ENCODE results near the gene LMO1.

Gene LMO1

GRCh38 chr11:8242499-8243280 is 21.0 kb downstream of the LMO1 start:
- DNase-seq (ENCODE audit: low read depth) = no peak

DNA sequence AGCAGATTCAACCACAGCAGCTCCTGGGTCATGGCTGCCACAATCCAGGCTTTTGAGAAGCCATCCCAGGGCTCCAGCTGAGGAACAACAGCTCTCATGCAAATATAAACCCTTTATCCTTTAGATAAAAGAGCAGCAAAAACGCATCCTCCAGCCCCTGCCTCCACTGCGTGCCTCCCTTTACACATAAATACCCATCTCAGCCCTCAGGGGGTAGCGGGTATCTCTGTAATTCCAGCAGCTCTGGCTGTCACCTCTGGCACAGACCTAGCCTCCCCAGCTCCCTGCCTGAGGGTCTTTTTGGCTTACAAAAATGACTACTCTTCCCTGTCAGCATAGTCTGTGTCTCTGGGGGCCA is 21.6 kb downstream of the LMO1 start:
- no peak for DNase-seq (ENCODE audit: low read depth)

GRCh38 chr11:8241373-8242117 is 22.1 kb downstream of the LMO1 start:
- DNase-seq (ENCODE audit: low read depth) = no peak

DNA sequence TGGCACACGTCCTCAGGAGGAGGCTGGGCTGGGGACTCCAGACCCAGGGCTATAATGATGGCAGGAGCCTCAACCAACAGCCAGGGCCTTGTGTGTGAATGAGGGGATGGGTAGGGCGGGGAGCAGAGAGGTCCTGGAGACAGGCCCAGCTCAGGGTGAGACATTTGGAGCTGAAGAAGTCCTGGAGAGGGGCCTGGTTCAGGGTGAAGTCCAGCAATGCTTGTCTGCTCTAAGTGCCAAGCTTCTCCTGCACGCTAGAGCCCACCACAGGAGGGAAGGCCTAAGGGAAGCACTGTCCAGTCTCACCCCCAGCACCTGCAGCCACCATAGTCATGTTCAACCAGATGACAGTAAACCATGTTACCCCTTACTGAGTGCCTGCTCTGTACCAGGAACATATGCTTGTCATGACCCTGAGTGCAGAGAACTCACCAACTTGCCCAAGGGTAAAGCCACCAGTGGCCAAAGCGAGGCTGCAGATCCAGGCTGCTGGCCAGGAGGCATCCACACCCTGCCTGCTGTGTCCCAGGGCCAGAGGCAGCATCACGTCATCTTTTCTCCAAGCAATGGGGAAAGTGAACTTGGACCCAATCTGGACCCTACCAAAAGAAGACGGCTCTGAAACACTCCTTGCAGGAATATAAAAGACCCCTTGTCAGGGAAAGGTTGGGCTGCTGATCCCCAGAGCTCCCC is 24.0 kb downstream of the LMO1 start:
- DNase-seq (ENCODE audit: low read depth) = no peak

DNA sequence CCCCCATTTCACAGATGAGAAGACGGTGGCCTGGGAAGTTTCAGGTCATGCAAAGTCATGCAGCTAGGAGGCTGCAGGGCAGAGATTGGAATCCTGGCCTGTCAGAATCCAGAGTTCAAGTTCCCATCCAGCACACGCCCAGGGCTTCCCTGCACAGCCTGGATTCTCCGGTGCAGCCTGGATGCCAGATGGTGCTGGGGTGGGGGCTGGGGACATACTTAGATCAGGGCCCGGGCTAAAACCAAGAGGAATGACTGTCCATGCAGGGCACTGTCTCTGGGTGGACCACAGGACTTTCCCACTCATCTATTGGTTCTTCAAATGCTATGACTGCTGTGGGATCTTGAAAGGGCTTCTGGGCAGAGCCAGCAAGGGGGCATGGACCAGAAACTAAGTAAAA is 24.6 kb downstream of the LMO1 start:
- DNase-seq (ENCODE audit: low read depth) = no peak

DNA sequence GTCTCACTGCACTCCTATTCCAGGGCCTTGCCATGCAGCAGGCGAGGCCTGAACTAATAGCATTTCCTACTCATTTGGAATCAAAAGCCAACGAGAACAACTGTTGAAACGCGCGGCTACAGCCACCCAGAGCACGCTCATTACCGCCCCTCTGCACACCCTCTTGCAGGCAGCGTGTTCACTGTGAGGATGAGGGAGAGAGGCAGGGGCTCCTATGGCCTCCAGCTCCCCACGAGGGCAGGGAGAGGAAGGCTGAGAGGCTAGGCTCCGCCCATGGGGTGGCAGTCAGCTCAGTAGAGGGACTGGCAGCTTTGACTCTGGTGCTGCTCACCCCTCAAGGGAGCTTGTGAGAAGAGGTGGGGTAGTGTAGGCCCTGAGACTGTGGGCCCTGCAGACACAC is 26.2 kb downstream of the LMO1 start:
- no peak for DNase-seq (ENCODE audit: low read depth)

- no peak for DNase-seq (ENCODE audit: low read depth)
Measured at GRCh38 chr11:8235925-8236324, 27.8 kb downstream of the LMO1 start.

DNA sequence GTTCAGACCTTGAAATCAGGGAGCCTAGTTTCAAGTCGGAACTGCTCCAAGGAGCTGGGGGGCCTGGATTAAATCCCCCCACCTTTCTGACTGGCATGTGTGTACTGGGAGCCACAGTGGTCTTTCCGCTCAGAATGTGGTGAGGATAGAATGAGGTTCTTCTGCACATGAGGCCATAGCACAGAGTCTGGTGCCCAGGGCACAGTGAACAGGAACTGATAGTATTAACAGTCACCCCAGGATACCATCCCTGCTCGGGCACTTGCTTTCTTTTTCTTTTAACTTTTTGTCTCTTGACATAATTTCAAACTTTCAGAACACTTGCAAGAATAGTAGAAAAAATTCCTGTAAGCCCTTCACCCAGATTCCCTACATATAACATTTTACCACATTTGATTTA is 28.8 kb downstream of the LMO1 start:
- DNase-seq (ENCODE audit: low read depth) = no peak

- DNase-seq (ENCODE audit: low read depth) = no peak
Measured at GRCh38 chr11:8234425-8234821, 29.3 kb downstream of the LMO1 start.

GRCh38 chr11:8233691-8234424 is 29.8 kb downstream of the LMO1 start:
- no peak for DNase-seq (ENCODE audit: low read depth)

GRCh38 chr11:8232849-8233606 is 30.6 kb downstream of the LMO1 start:
- no peak for DNase-seq (ENCODE audit: low read depth)

DNA sequence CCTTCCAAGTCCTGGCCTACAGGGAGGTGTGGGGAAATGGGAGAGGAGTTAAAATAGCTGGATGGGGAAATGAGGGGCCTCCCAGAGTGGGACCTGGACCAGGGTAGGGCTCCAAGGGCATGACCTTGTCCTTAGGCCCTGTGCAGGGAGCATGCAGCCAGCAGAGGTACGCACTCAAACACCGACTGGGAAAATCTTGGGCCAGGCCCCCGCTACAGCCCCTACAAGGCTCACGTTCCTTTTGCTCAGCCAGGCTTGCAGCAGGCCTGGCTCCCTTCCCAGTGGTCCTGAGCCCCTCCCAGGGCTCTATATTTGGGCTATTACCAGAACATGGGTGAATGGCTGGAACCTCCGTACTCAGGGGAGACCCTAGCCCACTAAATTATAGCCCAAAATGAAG is 31.3 kb downstream of the LMO1 start:
- no peak for DNase-seq (ENCODE audit: low read depth)

DNA sequence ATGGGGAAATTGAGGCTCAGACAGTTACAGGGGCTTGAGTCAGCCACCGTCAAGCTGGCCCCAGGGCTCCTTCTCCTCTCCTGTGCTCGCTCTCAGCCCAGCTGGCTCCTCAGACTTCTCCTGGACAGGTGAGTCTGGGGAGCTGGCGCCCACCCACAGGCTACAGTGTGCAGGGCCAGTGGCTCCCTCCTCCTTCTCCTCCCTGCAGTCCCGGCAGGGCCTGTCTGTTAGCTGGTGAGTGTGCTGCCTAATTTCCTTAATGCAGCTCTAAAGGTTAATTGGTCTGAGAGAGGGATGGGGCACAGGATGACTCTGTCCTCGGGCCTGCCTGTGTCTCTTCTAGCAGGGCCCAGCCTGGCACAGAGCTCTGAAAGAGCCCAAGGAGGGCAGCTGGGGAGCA is 31.7 kb downstream of the LMO1 start:
- DNase-seq (ENCODE audit: low read depth) = no peak

- no peak for DNase-seq (ENCODE audit: low read depth)
Measured at GRCh38 chr11:8230921-8231847, 32.5 kb downstream of the LMO1 start.

DNA sequence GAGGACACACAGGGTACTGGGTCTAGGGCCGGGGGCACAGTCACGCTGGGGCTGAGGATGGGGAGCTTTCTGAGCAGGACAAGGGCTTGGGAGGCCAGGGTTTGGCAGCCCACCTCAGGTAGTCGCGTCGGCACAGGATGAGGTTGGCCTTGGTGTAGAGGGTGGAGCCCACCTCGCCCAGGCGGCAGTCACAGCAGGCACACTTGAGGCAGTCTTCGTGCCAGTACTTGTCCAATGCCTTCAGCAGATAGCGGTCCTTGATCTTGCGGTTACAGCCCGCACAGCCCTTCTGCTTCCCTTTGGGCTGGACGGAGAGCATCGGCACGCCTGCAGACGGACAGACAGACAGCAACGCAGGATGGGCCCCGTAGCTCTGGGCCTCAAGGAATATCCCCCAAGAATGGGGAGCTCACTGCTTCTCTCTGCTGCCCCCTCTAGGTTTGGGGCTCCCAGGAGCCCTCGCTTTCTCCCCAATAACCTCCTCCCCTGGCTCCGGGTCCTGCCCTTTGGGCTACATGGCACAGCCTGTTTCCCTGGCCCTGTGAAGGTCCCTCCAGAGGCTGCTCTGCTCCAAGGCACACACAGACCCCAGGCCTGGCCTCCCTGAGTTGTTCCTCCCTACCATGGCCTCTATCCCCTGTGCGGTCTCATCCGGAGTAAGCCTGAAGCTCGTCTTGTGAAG is 33.4 kb downstream of the LMO1 start:
- no peak for DNase-seq (ENCODE audit: low read depth)

DNA sequence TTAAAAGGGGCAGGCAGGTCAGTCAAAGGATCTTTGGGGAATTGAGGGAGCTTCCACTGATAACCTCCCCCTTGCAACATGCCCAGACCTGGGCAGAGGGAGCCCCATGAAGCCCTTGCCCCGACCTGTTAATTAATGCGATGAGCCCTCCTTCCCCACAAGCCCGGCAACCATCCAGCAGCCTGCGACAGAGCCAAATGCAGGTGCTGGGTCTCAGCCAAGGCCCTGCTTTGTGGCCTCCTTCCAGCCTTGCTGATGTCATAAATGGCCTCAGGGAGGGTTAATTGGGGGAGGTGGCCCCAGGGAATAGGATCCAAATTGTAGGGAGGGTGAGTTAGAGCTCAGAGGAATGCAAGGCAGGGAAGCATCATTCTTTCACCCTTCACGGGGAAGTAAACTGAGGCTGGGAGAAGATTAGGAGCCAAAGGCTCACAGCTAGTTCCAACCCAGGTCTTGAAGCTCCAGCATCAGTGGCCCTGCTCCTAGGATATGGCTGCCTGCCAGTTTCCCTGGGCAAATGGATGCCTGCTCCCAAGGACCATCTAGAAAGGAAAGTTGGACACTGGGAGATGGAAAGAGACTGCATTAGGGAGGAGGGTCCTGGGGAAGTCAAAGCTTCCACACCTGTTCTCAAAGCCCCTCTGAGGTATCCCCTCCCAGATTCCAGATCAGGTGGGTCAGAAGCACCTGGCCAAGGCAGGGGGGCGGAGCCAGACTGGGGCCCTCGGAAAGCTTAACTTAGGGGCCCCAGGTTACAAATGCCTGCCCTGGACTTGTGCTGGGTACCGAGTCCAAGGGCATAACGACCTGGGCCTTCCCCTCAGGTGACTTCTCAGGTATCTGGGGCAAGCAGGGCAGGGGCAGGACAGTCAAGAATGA is 34.1 kb downstream of the LMO1 start:
- no peak for DNase-seq (ENCODE audit: low read depth)

GRCh38 chr11:8228231-8228630 is 35.4 kb downstream of the LMO1 start:
- no peak for DNase-seq (ENCODE audit: low read depth)

DNA sequence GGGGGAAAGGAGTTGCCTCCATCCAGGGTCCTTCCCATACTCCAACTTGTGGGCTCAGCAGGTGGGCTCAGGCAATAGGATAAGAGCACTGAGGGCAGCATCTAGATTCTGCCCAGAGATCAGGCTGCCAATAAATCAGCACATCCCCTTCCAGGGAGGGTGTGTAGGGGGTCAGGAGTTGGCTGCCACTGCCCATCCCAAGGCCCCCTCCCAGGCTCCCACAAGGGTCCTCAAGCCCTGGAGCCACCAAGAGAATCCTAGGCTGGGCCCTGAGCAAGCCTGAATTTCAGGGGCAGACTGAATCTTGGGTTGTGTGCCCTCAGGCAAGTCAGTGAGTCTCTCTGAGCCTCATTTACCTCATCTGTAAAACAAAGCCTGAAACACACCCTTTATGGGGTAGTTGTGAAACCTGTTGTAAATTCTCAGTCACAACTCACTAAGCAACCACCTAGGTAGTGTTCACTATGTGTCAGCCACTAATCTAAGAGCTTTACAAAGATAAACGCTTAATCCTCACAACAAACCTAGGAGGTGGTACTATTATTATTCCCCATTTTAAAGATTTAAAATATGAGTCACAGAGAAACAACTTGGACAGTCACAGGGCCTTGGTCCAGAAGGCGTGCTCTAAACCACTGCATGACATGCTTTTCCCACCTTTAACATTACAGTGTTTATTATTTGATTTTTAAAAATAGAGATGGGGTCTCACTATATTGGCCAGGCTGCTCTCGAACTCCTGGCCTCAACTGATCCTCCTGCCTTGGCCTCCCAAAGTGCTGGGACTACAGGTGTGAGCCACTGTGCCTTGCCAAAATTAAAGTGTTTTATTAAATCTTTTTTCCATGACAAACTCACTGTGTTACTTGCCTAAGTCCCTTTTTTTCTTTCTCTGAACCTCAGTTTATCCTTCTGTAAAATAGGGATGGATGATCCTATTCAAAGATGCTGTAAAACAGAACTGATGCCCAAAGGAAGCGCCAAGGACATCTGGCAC is 36.2 kb downstream of the LMO1 start:
- DNase-seq (ENCODE audit: low read depth) = no peak

All from fibroblast of gingiva (primary cell).